ENCODE measurements around the gene FBXO30.

GRCh38 chr6:145801021-145801420 is 13.6 kb downstream of the FBXO30 start:
- TF ChIP-seq CTCF (conservative IDR thresholded peaks at IDR 0.05; ENCODE audit: low read length) (no peak), EZH2phosphoT487 (IDR thresholded peaks at IDR 0.05; ENCODE audit: borderline replicate concordance, low read depth, low read length) (no peak)

Data from OCI-LY7 (cell line).